GM19438 (cell line): ENCODE data around the gene HS6ST2.
"Not testable (repeated sequence)": the region's sequence is repeated elsewhere in the genome, so short reads cannot be mapped to it uniquely, and the experiment has no call there.

ENCODE experiments used
- ATAC-seq: cut with Tn5 transposase; IDR thresholded peaks from one replicate; pipeline ENCODE4 v1.9.1; 2021; ENCODE audit warnings: low read depth; ENCODE audit not compliant: unreplicated experiment

HS6ST2 gene

DNA sequence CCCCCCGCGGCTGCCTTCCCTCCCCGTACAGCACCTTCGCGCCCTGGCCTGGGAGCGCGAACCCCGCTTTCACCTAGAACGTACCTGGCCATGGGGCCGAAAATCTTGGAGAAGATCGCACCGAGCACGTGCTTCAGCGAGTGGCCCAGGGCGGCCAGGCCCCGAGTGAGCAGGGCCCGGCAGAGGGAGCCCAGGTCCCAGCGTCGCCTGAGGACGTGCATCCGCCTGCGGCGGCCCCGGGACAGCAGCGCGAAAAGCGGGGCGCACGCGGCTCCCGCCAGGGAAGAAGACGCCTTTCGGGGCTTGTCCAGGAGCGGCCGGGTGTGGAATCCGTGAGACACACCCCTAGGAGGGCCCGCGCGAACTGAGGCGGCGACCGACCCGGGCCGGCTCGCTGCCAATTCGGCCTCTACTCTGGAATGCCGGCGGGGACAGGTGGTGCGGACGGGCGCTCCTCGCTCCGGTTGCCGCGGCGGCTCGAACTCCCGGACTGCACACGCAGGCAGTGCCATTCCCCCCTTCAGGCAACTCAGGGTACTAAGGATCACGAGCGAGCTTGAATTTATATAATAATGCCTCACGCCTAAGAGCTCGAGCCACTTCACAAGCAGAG is at the start of gene HS6ST2:
Gene HS6ST2, minus strand, starts transcription at position 539 of the 613 bp plus-strand sequence.
- ATAC-seq, result no peak

DNA sequence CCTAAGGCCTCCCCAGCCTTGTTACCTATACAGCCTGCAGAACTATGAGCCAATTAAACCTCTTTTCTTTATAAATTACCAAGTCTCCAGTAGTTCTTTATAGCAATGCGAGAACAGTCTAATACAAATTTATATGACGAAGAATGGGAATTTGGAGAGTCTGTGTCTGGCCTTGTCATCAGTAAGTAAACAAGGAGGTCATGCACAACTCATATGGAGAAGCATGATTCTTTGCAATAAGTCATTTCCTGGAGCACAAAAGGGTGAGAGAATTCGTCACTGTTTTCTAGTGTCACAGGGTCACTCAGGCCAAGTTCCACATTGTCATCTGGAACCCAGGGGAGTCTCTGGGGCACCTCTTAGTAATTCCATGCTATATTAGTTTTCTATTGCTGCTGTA is 49.0 kb upstream of the HS6ST2 start:
- ATAC-seq, result no peak

DNA sequence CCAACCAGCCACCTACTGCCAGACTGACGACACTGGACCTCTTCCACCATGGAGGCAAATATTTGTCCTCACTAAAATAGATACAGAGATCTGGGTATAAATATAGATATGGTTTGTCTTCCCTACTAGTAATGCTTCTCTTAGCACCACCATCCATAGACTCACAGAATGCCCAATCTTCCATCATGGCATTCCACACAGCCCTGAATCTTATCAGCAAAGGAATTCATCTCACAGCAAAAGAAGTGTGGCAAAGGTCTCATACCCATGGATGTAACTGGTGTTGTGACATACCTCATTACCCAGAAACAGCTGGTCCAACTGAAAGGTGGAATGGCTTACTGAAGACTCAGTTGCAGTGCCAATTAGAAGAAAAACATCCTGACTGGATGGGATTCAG is 47.2 kb upstream of the HS6ST2 start:
- no peak for ATAC-seq

DNA sequence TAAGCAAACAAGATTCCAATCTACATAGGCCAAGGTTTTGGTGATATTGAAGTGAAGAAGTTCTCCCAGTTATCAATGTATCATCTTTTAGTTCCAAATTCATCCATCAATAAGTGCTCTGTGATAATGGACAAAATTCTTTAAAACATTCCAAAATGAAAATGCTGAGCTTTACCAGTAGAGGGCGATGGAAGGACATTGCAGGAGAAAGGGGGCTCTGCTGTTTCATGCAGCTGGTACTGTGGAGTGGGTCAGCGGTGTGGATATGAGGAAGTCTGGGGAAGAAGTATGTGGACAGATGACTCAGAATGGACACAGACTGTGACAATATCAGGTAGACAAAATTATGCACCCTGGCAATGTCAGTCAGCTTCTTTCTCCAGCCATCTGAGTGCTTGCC is 46.6 kb upstream of the HS6ST2 start:
- ATAC-seq, result no peak

DNA sequence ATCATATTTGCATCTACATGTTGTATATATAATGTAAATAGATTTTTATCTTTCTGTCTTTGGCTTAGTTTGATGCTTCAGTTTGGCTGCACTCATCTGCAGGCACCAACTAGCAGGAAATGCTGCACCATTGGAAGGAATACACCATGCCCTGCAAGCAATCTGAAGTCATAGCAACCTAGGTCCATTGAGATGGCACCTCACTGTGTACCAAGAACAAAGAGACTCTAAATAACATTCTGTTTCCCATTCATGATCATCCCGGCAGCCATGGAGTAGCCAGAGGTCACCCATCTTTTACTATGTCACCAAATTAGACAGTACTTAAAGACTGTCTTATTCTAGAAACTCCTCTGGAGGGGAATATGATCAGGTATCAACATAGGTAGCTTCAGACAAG is 40.8 kb upstream of the HS6ST2 start:
- ATAC-seq, result no peak

DNA sequence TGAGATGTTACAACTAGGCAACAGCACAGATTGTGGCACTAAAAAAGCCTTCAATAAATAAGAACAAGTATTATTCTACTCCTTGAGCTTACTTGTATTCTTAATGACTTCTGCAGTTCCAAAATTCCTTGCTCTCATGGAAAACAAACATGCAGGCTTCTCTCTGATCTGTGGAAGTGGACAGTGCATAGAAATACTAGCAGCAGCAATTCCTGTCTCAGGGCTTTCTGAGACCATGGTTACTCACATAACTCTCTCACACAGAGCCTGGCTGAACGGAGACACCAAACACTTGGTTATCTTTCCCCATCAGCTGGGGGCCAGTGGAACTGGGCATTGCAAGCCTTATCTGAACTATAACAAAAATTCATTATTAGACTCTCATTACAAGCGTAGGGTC is 32.4 kb upstream of the HS6ST2 start:
- ATAC-seq, result no peak

DNA sequence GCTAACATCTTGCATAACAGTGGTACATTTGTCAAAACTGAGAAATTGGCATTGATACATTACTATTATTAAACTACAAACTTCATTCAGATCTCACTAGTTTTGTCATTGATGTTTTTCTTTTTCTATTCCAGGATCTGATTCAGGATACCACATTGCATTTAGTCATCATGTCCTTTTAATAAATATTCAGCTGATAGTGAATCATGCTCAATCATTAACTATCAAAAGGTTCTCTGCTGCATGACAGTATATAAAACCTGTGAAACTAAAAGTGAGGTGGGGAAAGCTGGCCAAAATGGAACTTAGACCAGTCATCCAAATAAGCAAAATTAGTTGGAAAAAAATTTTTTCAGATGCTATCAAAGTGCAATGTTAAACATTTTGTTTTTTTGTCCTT is 28.1 kb upstream of the HS6ST2 start:
- no peak for ATAC-seq

DNA sequence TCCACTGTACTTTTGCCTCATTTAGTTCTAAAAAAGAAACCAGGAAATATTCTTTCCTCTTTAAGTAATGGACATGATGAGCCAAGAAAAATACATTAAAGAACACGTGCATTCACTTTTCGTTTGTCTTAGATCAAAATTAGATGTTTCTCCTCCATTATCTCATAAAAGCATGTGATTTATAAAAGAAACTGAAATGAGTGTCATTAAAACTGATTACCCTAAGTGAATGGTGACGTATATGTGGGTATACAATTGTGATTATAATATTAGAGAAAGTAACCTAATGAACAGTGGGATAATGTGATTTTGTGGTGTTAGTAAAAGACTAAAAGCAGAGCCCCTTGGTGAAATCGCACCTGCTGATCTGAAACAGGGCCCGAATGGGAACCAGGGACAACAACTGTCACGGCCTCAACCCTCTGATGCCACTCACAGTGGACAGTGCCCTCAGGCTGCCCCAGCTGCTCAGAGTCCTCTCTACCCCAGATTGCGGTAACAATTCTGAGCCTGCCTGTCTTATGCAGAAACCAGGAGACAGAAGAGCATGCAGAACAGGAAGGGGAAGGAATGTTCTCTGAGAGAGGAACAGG is 25.7 kb upstream of the HS6ST2 start:
- ATAC-seq, result no peak

DNA sequence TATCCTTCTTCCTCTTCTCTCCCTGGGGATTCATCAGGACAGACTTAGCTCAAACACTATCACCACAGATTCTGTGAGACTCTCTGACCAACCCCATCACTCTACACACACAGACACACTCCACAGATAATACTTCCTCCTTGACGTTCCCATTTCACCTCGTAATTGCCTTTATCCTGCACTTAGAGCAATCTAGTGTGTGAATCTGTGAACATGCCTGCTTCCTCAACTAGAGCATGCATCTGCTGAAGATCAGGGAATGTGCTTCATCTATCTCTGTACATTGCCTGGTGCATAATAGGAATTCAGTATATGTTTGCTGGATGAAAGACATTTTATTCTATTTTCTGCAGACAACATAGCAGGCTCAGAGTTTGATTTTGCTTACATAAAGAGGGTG is 25.1 kb upstream of the HS6ST2 start:
- ATAC-seq, result no peak

DNA sequence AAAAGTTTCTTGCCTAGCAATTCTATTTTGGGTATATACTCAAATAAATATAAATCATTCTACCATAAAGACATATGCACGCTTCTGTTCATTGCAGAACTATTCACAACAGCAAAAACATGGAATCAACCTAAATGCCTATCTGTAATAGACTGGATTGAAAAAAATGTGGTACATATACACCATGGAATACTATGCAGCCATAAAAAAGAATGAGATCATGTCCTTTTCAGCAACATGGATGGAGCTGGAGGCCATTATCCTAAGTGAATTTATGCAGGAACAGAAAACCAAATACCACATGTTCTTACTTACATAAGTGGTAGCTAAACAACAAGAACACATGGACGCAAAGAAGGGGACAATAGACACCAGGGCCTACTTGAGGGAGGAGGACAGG is 21.6 kb upstream of the HS6ST2 start:
- not testable (repeated sequence) for ATAC-seq

DNA sequence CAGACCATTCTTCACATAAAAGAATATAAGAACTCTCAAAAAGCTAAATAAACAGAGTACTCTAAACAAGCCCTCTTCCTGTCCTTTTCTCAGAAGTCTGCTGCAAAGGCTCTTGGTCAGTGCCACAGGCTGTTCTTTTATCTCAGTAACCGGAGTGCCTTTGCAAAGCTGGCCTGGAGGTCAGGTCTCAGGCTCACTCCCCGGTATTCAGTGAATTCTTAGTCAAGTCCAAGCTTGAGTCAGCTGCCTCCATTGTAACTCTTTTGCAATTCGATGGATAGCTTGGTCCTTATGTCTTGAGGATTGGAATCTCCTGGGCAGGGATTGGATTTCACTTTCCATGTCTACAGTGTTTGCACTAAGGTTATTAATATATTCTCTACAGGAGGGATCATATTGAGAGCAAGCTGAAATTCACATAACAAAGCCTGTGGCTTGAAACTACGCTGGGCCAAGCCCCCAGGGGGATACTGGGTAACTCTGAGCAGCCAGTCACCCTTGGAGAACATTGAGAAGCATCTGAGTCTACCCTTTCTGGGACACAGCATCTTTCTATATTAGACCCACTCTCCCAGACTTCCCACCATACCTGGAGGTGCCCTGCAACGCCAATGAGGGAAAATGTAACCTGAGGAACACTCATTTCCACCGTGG is 10.0 kb upstream of the HS6ST2 start:
- no peak for ATAC-seq

DNA sequence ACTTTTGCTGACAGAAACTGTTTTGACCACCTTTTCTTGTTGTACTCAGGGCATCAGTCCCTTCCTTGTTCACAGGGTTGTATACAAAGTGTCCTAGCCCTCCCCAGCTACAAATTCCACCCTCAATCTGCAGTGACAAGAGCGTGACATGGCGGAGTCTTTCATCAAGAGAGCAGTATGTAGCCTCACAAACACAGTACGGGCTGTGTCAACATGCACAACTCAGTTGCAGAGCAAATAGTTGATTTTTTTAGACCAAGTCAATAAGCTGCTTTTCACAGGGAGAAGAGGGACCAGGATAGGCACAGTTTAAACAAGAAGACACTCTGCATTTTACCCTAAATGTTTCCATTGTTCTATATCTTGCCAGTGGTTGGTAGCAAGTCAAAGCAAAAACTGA is 8.6 kb upstream of the HS6ST2 start:
- ATAC-seq, result no peak

DNA sequence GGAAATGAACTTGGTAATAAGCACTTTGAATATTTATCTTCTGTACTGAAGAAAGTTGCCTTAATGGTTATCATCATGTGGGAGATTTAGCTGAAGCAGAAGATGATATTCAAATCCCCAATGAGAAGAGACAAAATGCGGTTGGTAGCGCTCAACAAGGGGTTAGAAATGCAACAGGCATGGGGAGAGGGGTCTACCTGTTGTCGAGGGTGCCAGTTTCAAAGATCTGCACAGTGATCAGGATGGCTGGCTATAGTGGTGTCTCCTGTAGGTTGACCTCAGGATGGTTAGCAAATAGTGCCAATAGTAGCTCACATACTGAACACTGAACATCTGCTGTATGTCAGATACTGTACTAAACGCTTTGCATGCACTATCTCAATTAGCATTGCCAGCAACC is 7.0 kb upstream of the HS6ST2 start:
- no peak for ATAC-seq

DNA sequence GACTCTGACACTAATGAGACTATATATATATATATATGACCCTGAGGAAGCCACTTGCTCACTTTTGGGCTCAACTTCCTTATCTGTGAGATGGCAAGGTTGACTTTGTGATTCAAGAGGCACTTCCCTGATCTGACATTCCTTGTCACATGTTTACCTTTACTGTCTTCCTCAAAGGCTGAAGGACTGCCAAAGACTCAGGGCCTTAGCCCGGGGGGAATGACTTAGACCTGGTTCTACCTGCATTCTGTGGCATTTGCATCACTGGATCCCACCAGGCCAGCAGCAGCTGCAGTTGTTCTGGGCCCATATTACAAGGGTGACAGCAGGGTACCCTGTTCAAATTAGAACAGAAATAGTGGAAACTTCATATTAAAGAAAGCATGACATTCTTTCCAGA is 3.1 kb upstream of the HS6ST2 start:
- ATAC-seq, result no peak

DNA sequence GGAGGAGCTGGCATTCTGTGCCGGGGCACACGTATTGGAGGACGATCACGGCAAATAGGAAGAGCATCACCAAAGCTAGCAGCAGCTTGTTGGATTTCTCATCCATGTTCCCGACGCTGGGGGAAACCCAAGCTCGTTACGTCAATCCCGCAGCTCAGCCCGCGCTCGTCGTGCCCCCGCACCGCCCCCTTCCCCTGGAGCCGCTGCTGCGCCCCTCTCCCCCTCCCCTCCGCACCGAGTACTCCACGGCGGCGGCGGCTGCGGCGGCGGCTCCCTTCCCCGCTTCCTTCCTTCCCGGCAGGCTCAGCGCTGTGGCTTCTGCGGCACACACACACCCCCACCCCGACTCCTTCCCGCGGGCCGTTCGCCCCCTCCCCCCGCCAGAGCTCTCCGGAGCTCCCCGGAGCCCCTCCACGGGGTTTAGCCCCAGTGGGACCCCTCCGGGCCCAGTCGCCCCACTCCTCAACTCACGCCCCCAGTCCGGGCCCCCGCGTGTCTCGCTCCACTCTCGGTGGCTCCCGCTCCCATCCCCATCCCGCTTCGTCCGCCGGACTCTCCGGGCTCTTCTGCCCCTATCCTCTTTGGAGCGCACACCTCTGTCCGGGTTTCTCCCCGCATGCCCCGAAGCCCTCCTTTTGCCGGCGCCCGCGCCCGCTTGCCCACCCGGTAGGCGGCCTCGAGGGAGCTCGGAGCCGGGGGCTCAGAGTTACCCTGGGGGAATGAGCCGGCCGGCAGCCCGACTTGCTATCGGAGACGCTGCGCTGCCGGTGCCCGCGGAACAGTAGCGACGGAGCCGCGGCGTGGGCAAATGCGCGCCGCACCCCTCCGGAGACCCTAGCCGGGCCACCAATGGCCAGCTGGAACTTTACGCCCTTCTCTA is 978 bp downstream of the HS6ST2 start:
- ATAC-seq, result no peak

DNA sequence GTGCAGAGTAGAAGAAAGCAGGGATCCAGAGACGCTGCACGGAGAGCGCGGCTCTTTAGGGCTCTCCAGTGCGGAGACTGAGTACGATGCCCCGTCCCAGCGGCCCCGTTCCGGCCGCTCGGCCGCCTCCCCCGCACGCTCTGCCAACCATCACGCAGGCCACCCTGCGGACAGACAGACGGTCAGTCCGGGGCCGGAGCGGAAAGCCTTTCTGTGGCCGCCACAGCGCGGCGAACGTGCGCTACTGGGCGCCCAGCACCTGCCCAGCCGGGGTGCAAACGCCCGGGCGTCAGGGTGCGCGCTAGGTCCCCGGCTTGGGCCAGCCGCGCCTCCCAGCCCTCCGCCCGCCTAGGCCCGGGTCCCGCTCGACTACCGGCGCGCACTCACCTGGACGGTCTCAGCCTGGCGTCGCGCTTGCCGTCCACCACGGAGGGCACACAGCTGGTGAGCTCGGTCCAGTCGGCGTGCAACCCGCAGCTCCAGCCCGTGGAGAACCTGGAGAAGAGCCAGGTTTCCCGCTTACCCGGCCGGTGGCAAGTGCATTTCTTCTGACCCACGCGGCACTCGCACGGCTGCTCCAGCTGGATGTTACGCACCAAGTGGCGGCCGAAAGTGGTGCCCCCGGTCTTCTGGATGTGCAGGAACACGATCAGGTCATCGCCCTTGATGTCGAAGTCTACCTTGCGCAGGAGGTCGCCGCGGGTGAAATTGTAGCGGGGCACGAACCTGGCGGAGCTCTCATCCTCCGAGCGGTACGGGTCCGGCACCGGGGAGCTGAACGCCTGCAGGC is 1.8 kb downstream of the HS6ST2 start:
- no peak for ATAC-seq

DNA sequence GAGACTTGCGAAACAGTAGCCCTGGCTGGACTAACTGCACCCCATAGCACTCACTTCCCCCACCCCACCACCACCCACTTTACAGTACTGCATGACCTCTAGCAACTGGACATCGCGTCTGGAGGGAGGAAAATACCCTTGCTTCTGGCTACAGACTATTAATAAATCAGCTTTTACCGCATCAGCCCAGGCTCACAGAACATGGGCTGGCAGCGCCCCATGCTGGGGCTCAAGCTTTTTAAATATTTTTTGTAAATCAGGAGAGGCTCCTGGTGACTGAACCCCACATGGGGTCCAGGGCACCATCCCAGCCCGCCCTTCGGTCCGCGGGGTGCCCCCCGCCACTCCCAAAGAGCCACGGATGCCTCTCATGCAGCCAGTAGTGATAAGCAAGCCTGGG is 2.7 kb downstream of the HS6ST2 start:
- no peak for ATAC-seq

DNA sequence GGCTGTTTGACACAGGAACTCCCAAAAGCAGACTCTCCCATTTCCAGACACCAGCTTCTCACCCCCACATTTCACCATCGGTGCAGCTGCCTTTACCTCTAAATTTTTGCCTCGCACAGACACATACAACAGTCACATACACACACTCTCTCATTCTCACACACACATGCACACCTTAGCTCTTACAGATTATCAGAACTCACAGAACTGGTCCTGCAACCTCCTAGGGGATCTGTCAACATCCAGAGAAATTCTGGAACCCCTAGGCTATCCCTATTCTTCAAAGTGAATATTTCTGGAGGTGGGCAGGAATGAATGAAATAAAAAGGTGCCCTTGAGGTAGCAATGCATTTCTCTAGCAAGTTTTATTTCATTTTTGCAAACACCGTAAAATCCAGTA is 4.1 kb downstream of the HS6ST2 start:
- ATAC-seq, result no peak

DNA sequence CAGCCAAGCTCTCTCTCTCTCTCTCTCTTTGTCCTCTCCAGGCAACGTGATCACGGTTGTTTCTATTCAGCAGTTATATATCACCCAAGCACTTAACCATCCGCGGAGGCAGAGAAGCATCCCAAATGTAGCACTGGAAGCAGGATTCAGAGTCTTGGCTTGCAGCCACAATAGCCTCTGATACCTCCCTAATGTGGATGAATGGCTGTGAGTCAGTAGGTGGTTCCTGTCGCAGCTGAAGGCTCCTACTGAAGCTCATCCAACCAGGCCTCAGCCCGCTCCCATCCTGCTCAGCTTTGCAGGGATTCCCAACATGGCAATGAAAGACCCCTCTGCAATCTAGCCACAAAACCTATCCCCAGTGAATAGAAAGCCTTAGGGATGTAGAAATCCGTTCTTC is 5.1 kb downstream of the HS6ST2 start:
- ATAC-seq, result no peak

DNA sequence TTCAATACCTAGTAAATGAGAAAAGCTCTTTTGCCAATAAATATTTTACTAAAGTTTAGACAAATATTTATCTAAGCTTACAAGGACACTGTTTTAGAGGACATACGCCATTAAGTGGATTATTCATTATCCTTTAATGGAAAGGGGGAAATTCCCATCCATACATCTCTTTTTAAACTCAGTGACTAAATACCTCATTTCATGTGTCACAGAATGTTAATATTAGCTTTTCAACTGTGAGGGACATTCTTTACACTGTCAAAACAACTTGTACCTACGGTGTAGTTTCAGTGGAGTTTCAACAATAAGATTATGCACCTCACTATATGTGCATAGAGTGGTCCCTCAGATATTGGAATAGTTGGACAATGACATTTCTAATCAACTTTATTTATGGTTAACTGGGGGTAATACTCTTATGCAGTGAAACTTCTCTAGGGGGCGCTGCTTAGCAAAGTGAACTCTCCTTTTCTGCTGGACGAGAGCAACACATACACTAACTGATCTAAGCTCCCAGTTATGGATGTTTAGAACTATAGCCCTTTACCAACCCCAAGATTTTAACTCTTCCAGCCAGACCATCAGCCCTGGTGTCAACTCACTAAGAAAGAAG is 9.7 kb downstream of the HS6ST2 start:
- ATAC-seq, result no peak
